Hematopoietic multipotent progenitor cell treated with erythropoietin and hydrocortisone succinate and interleukin-3 and kit ligand, for 6 days (in vitro differentiated cells): ENCODE data around the gene ABHD12.

ENCODE experiments used
- DNase-seq: peaks from one replicate; pipeline ENCODE4 v3.0.0-alpha.2; 2015

The ABHD12 gene

DNA sequence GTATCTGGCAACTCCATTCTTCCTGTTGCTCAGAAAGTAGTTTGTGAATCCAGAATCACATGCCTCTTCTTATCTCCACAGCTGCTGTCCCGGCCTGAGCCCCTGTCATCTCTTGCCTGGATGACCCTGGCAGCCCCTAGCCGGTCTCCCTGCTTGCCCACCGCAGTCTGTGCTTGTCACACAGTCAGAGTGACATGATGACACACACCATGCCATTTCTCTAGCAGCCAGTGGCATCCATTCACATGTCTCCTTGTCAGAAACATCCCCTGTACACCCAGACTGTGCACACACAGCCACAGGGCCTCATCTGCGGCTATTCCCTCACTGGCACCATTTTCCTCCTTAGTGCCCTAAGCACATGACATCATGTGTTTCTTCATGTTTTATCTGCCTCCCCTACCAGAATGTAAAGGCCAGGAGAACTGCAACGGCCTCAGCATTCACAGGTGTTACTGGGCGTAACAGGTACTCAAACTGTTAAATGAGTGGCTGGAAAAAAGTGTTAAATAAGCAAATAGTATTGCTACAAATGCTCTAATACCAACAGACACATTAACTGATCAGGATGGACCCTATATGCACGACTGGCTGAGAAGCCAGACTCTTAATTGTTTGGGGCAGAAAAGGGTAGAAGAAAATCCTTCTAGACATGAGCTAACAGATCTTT, 9.6 kb downstream of the ABHD12 start:
- DNase-seq = peak; percentile 35

DNA sequence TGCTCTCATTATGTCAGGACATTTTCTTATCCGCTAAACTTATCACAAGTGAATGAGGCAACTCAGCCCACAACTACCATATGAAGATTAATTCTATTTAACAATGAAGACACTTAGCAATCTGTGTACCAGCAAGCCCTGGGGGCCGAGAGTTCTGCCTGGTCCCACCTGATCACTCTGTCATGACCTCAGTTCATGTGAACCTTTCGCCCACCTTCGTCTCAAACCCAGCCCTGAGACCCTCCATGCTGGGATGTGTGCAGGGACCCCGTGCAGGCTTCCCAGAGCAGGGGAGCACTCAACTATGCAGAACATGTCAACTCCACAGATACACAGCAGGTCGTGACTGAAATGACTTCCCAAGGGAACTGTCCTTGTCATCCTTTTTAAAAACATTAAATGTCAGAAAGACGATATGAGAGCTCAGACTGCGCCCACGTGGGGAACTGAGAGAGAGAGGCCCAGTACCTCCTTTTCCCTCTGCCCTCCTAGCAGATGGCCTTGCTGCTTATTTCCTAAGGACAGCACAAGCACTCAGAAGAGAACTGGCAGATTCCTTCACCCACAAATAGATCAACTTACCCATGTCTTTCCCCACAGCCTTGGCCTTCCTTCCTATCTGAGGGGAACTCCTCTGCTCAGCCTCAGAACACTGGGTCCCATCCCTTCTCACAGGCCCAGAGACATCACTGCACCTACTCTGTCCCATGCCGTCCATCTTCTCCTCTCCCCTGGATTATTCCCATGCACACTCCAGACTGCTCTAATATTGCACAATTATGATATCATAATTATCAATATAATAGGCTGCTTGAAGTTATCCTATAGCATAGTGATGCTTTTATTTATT, 11.5 kb downstream of the ABHD12 start:
- peak; percentile 17 for DNase-seq

DNA sequence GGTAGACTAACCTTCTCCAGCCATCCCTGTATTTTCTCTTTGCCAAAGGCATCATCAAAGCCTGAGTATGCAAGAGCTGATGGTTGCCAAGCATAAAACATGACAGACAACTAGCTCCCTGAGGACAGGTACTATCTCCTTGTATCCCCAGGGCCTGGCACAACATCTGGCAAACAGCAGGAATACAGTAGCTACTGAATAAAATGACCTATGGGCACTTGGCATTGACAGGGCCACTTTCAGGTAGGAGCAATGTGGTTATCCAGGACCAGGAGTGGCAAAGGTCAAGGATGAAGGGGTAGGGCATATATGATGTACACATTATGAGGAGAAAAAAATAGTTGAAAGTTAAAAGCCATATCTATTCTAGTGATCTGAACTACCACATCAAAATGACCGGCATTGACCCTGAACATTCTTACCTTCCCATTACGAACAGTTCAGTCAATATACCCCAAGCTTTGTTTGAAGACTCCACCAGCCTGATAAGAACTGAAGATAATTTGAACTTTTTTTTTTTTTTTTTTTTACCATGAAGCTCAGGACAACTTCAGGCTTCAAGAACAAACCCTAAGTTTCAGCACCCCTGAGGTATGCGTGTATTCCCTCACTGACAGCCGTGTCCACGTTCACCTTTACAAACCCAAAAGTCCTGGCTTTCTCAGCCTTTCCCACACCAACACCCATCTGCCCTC, 12.3 kb downstream of the ABHD12 start:
- DNase-seq = no peak

DNA sequence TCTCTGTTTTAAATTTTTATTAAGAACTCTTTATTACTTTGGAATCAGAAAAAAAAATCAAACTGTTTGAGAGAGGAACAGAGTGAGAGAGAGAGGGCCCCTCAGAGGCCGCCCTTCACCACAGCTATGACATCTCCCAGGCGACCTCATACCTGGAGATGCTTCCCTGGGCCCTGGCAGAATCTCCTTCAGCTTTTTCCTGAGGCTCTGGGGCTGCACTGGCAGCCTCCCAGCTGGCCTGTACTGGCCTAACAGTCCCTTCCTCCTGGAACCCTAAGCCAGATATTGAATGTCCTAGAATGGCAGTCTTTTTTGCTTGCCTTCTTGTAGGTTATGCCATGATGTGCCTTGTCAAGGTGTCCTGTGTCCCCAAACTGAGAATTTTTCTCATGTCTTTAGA, 13.7 kb downstream of the ABHD12 start:
- no peak for DNase-seq

DNA sequence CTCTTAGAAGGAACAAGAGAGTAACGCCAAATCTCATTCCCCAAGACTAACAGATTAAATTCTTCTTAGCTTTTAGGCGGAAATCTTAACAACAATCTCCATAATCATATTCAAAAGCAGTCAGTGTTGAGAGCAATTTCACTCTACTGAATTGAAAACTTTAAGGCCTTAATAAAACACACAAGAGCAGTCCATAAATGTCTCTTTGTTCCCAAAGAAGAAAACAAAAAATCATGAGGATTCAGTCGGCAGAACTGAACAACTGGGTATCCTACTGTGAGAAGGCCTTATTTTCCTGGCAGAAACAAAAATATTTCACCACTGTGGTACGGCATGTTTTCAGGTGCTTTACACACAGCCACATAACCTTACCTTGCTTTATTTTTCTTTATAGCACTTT, 14.4 kb downstream of the ABHD12 start:
- no peak for DNase-seq

DNA sequence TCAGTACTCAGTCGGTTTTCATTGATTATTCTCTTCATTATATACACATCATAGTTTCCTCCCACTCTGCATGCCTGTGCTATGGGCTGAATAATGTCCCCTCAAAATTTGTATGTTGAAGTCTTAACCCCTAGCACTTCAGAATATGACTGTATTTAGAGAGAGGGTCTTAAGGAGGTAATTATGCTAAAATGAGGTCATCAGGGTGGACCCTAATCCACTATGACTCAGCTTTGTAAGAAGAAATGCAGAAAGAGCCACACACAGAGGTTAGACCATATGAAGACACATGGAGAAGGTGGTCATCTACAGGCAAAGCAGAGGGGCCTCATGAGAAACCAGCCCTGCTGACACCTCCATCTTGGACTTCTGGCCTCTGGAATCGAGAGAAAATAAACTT, 15.8 kb downstream of the ABHD12 start:
- DNase-seq = no peak

DNA sequence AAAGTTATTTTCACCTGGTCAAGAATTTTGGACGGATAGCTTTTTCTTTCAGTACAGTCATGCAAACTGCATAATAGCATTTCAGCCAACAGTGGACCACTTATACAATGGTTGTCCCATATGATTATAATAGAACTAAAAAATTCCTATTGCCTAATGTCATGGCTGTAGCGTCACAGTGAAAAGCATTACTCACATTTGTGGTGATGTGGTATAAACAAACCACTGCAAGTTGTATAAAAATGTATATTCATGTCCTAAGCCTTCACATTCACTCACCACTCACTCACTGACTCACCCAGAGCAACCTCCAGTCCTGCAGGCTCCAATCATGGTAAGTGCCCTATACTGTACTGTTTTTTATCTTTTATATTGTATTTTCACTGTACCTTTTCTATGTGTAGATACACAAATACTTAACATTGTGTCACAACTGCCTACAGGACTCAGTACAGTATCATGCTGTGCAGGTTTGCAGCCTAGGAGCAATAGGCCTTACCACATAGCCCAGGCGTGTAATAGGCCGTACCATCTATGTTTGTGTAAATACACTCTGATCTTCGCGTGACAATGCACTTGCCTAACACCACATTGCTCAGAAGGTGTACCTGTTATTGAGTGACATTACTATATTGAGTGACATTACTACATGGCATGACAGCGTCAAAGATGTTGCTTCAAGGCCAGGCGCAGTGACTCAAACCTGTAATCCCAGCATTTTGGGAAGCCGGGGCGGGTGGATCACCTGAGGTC, 17.9 kb downstream of the ABHD12 start:
- DNase-seq = no peak

GRCh38 chr20:25369971-25370370, 20.7 kb downstream of the ABHD12 start:
- no peak for DNase-seq

DNA sequence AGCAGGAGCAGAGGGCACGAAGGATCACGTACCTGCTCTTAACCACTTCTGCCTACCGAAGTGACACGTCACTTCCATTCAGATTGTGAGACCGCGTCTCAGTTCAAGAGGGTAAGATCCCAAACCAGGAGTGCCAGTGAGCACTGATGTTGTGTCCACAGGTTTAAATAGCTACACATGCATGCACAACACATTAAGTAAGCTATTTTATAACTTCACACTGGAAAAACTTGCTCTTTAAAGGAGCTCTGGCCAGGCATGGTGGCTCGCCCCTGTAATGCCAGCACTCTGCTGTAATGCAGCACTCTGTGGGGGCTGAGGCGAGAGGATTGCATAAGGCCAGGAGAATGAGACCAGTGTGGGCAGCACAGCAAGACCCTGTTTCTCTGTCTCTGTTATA, 21.1 kb downstream of the ABHD12 start:
- no peak for DNase-seq

DNA sequence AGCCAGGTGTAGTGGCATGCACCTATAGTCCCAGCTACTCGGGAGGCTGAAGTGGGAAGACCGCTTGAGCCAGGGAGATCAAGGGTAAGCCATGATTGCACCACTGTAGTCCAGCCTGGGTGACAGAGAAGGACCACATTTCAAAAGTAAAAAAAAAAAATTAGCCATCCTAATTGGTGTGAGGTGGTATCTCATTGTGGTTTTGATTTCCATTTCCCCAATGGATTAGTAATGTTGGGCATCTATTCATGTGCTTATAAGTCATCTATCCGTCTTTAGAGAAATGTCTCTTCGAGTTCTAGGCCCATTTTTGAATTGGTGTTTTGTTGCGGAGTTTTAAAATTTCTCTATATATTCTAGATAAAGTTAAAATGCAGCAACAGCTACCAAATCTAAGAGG, 21.7 kb downstream of the ABHD12 start:
- no peak for DNase-seq

DNA sequence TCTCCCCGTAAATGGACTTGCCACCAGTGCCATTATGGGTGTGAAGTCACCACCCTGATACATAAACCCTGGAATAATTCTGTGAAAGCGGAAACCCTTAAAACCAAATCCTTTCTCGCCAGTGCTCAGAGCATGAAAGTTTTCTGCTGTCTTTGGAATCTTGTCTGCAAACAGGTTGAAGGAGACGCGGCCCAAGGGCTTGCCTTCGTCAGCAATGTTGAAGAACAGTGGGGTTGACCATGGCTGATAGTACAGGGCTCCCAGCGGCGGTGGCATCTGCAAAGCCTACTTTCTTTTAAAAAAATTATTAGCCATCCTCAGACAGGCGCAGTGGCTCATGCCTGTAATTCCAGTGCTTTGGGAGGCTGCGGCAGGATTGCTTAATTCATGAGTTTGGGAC, 22.1 kb downstream of the ABHD12 start:
- DNase-seq = no peak

GRCh38 chr20:25364879-25365699, 25.5 kb downstream of the ABHD12 start:
- no peak for DNase-seq

DNA sequence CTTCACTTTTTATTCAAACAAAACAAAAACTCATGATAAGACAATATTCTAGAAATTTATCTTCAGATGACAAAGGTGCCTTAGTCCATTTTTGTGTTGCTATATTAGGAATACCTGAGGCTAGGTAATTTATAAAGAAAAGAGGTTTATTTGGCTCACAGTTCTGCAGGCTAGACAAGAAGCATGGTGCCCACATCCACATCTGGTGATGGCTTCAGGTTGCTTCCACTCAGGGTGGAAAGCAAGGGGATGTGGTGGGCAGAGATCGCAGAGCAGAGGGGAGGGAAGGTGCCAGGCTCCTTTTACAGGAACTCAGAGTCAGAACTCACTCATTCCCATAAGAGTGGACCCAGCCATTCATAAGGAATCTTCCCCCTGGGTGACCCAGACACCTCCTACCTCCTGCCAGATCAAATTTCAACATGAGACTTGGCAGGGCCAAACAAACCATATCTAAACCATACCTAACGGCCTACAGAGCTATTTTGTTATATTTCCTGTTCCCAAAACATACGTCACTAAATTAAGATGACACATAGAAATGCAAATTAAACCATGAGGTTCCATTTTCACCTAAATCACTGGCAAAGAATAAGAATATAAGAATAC, 26.4 kb downstream of the ABHD12 start:
- DNase-seq = no peak

- DNase-seq = no peak
These were observed 29.4 kb downstream of the ABHD12 start for GRCh38 chr20:25361287-25361683.

GRCh38 chr20:25360631-25361286, 29.9 kb downstream of the ABHD12 start:
- DNase-seq = peak; percentile 51

DNA sequence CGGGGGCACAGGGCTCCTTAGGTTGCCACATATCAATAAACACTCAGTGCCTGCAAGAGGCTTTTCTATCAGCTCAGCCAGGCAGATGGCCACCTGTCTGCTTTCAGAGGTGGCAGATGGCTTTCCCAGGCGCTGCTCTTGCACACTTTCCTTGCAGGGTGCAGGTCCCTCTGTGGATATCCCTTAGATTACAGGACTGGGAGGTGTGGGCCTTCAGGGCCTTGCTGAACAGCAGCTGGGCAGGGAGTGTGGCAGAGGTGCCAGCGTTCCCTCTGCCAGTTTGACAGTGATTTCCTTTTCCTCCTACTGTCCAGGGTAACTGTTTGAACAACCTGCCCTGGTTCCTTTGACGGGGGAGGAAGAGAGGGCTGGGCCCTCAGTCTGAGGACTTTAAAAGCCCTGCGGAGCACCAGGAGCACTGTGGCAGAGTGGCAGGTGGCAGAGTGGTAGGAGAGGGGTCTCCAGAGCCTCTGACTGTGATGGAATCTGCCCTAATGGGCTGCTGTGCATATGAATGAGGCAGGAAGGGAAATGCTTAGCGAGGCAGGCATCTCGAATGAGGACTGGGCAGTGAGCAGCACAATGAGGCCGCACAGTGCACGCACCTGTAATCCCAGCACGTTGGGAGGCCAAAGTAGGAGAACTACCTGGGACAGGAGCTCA, 34.2 kb downstream of the ABHD12 start:
- DNase-seq = no peak

DNA sequence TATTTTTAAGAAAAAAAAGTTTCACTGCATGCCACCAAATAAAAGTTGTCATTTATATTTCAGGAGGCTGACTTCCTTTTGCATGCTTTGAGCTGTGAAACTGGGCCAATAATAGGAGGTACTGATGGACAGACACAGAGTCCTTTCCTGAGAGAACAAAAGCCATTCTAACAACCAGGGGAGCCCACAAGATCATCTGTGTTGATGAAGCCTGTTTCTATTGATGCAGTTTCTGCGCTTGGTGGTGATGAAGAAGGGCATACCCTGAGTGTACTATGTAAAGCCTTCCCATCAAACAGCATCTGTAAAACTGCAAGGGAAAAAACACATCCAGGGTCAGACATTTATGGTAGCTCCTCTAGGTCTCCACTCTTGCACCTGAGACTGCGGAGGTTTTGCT, 34.8 kb downstream of the ABHD12 start:
- DNase-seq = no peak

GRCh38 chr20:25355011-25355595, 35.5 kb downstream of the ABHD12 start:
- peak; percentile 15 for DNase-seq

- DNase-seq = no peak
These were observed 36.6 kb downstream of the ABHD12 start for GRCh38 chr20:25353747-25354705.
